Measurements from ENCODE around the gene PITX1. TPM values are rescaled to one million over a fixed set of nuclear protein-coding genes. Genes with fewer than 3 reads are reported as not detected.

The PITX1 gene
- total RNA-seq, 2 donors from 2014 or later, result 1.3 to 2.4 TPM

GRCh38 chr5:135042595-135042994 is 8.6 kb upstream of the PITX1 start:
- H3K27ac ChIP-seq (ENCODE audit: low read depth, low read length), result no peak overlapping the region
- no peak overlapping the region for H3K4me3 ChIP-seq (ENCODE audit: low read length)
- Mint-ChIP-seq H3K4me1 (no peaks in the 10 kb centered on the region), H3K27ac (no peak overlapping the region), H3K9me3 (no peaks in the 10 kb centered on the region), H3K4me3 (no peak overlapping the region), H3K27me3 (ENCODE audit: insufficient read depth) (peaks cover 98% of the 10 kb centered on the region), H3K36me3 (ENCODE audit: low read depth) (no peaks in the 10 kb centered on the region)
- H3K9ac ChIP-seq (ENCODE audit: extremely low read depth, low read length, poor library complexity, severe bottlenecking), result no peak overlapping the region
- WGBS, 2 experiments (ENCODE audit: insufficient coverage in 1 of 2, insufficient read length in 1 of 2), result 95% methylated on average over 1 of the region's 1 CpG; no CpG with 5 or more reads in 1 of the 2 experiments
- no peaks in the 10 kb centered on the region for H3K4me1 ChIP-seq (ENCODE audit: control insufficient read depth, insufficient read depth, low read length)
- no peaks in the 10 kb centered on the region for H3K9me3 ChIP-seq (ENCODE audit: control insufficient read depth, low read length)
- H3K36me3 ChIP-seq (ENCODE audit: control insufficient read depth, insufficient read depth, low read length), result no peaks in the 10 kb centered on the region
- DNase-seq, result peak; percentile 65
- TF ChIP-seq CTCF (conservative IDR thresholded peaks at IDR 0.05), result no peak
- peaks cover 98% of the 10 kb centered on the region for H3K27me3 ChIP-seq (ENCODE audit: control insufficient read depth, insufficient read depth, low read length, poor library complexity, severe bottlenecking)

- no peak overlapping the region for H3K4me3 ChIP-seq (ENCODE audit: low read length)
- H3K4me3 Mint-ChIP-seq, result no peak overlapping the region
- peaks cover 98% of the 10 kb centered on the region for H3K27me3 Mint-ChIP-seq (ENCODE audit: insufficient read depth)
- no peak for DNase-seq
- no peak for TF ChIP-seq CTCF (conservative IDR thresholded peaks at IDR 0.05)
- H3K9me3 ChIP-seq (ENCODE audit: control insufficient read depth, low read length), result no peaks in the 10 kb centered on the region
- WGBS, 2 experiments (ENCODE audit: insufficient coverage in 1 of 2, insufficient read length in 1 of 2), result 65 to 67% methylated on average over 1 to 3 of the region's 3 CpGs
- no peak overlapping the region for H3K27ac Mint-ChIP-seq
- H3K4me1 ChIP-seq (ENCODE audit: control insufficient read depth, insufficient read depth, low read length), result no peaks in the 10 kb centered on the region
- no peaks in the 10 kb centered on the region for H3K36me3 ChIP-seq (ENCODE audit: control insufficient read depth, insufficient read depth, low read length)
- no peak overlapping the region for H3K27ac ChIP-seq (ENCODE audit: low read depth, low read length)
- H3K36me3 Mint-ChIP-seq (ENCODE audit: low read depth), result no peaks in the 10 kb centered on the region
- H3K9me3 Mint-ChIP-seq, result no peaks in the 10 kb centered on the region
- no peaks in the 10 kb centered on the region for H3K4me1 Mint-ChIP-seq
- no peak overlapping the region for H3K9ac ChIP-seq (ENCODE audit: extremely low read depth, low read length, poor library complexity, severe bottlenecking)
- peaks cover 100% of the 10 kb centered on the region for H3K27me3 ChIP-seq (ENCODE audit: control insufficient read depth, insufficient read depth, low read length, poor library complexity, severe bottlenecking)
Observed at GRCh38 chr5:135041726-135042125, 7.7 kb upstream of the PITX1 start.

- DNase-seq, result no peak
- Histone ChIP-seq H3K27me3 (ENCODE audit: control insufficient read depth, insufficient read depth, low read length, poor library complexity, severe bottlenecking) (peaks cover 100% of the 10 kb centered on the region), H3K4me1 (ENCODE audit: control insufficient read depth, insufficient read depth, low read length) (no peaks in the 10 kb centered on the region), H3K9ac (ENCODE audit: extremely low read depth, low read length, poor library complexity, severe bottlenecking) (no peak overlapping the region), H3K27ac (ENCODE audit: low read depth, low read length) (no peak overlapping the region), H3K4me3 (ENCODE audit: low read length) (no peak overlapping the region), H3K36me3 (ENCODE audit: control insufficient read depth, insufficient read depth, low read length) (no peaks in the 10 kb centered on the region), H3K9me3 (ENCODE audit: control insufficient read depth, low read length) (no peaks in the 10 kb centered on the region)
- 31 to 36% methylated on average over 12 of the region's 12 CpGs for WGBS, 2 experiments (ENCODE audit: insufficient coverage in 1 of 2, insufficient read length in 1 of 2)
- H3K36me3 Mint-ChIP-seq (ENCODE audit: low read depth), result no peaks in the 10 kb centered on the region
- no peaks in the 10 kb centered on the region for H3K9me3 Mint-ChIP-seq
- peaks cover 98% of the 10 kb centered on the region for H3K27me3 Mint-ChIP-seq (ENCODE audit: insufficient read depth)
- H3K27ac Mint-ChIP-seq, result no peak overlapping the region
- H3K4me3 Mint-ChIP-seq, result peak overlapping the region; percentile 41
- no peak for TF ChIP-seq CTCF (conservative IDR thresholded peaks at IDR 0.05)
- no peaks in the 10 kb centered on the region for H3K4me1 Mint-ChIP-seq
Observed at GRCh38 chr5:135041145-135041587, 7.1 kb upstream of the PITX1 start.

All from endodermal cell (in vitro differentiated cells).